ENCODE data around the gene PBRM1.

The PBRM1 gene

GRCh38 chr3:52670621-52671521, 14.8 kb downstream of the PBRM1 start:
- peak; percentile 9 for DNase-seq (ENCODE audit: low read depth)

GRCh38 chr3:52663098-52663497, 22.6 kb downstream of the PBRM1 start:
- no peak for DNase-seq (ENCODE audit: low read depth)

GRCh38 chr3:52660046-52660445, 25.7 kb downstream of the PBRM1 start:
- no peak for DNase-seq (ENCODE audit: low read depth)

- DNase-seq (ENCODE audit: low read depth), result no peak
These were observed 29.8 kb downstream of the PBRM1 start for GRCh38 chr3:52655895-52656294.

GRCh38 chr3:52651592-52651991, 34.1 kb downstream of the PBRM1 start:
- no peak for DNase-seq (ENCODE audit: low read depth)

GRCh38 chr3:52650439-52650838, 35.3 kb downstream of the PBRM1 start:
- DNase-seq (ENCODE audit: low read depth), result no peak

GRCh38 chr3:52649461-52650210, 36.1 kb downstream of the PBRM1 start:
- no peak for DNase-seq (ENCODE audit: low read depth)

GRCh38 chr3:52645549-52645948, 40.2 kb downstream of the PBRM1 start:
- DNase-seq (ENCODE audit: low read depth), result no peak

GRCh38 chr3:52636673-52637072, 49.0 kb downstream of the PBRM1 start:
- DNase-seq (ENCODE audit: low read depth), result no peak

GRCh38 chr3:52633786-52634185, 51.9 kb downstream of the PBRM1 start:
- no peak for DNase-seq (ENCODE audit: low read depth)

GRCh38 chr3:52625041-52625440, 60.7 kb downstream of the PBRM1 start:
- DNase-seq (ENCODE audit: low read depth), result no peak

GRCh38 chr3:52623234-52623792, 62.4 kb downstream of the PBRM1 start:
- DNase-seq (ENCODE audit: low read depth), result no peak

GRCh38 chr3:52620580-52620979, 65.1 kb downstream of the PBRM1 start:
- DNase-seq (ENCODE audit: low read depth), result no peak

GRCh38 chr3:52615166-52615565, 70.5 kb downstream of the PBRM1 start:
- DNase-seq (ENCODE audit: low read depth), result no peak

GRCh38 chr3:52614689-52615088, 71.0 kb downstream of the PBRM1 start:
- DNase-seq (ENCODE audit: low read depth), result no peak

GRCh38 chr3:52609316-52609815, 76.3 kb downstream of the PBRM1 start:
- DNase-seq (ENCODE audit: low read depth), result no peak

- no peak for DNase-seq (ENCODE audit: low read depth)
These were observed 77.4 kb downstream of the PBRM1 start for GRCh38 chr3:52608337-52608736.

- DNase-seq (ENCODE audit: low read depth), result no peak
These were observed 79.2 kb downstream of the PBRM1 start for GRCh38 chr3:52606373-52607085.

- no peak for DNase-seq (ENCODE audit: low read depth)
These were observed 85.5 kb downstream of the PBRM1 start for GRCh38 chr3:52600258-52600657.

- DNase-seq (ENCODE audit: low read depth), result no peak
These were observed 89.0 kb downstream of the PBRM1 start for GRCh38 chr3:52596658-52597265.

GRCh38 chr3:52593103-52593502, 92.6 kb downstream of the PBRM1 start:
- no peak for DNase-seq (ENCODE audit: low read depth)
